ENCODE results near the gene KRT8.

KRT8 gene

DNA sequence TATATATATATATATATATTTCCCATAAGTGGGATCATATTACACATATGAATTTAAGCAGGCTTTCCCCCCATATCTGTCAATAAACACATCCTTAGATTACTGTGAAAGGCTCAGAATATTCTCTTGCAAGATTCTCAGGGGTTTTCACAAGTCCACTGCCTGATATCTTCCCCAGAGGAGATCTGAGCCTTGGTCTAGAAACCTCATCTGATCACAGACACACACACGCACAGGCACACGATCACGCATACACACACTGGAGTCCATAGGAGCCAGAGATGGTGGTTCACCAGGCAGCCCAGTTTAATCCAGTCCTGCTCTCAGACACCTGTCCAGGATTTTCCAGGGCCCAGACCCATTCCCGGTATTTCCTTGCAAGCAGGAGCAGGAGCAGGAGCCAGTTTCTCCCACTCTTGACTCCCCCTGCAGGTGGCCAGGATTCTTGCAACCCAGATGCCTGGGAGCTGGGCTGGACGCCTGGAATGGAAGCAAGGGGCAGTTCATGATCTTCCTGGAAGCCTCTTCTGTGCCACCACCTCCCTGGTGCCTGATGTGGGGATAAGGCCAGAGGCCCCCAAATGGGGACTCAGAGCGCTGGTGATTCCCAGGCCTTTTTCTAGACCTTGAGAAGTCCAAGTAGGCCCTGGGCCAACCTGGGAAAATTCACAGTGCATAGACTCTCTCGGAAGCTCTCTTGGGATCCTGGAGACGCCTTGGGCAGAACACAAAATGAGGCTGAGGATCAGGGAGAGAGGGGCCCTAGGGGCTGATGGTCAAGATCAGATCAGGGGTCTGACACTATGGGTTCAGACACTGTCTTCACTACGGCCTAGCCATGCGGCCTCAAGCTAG, 39.6 kb downstream of the KRT8 start:
- no peak overlapping the region for H3K4me3 ChIP-seq
- intact Hi-C loops (cut with DNase I; ENCODE audit: low total_unique reads) = no loop called here
- H3K27me3 ChIP-seq = no peaks in the 10 kb centered on the region
- DNase-seq = peak in 1 of 2 donors; percentile 56
- peaks cover 0 to 9% (median 0%) of the 10 kb centered on the region in 4 donors for H3K4me1 ChIP-seq
- H3K36me3 ChIP-seq = no peaks in the 10 kb centered on the region
- no peak overlapping the region for H3K27ac ChIP-seq
- TF ChIP-seq CTCF (IDR thresholded peaks at IDR 0.05) = peak; percentile 61 to 75
- no peaks in the 10 kb centered on the region for H3K9me3 ChIP-seq

GRCh38 chr12:52862023-52862422, 42.9 kb downstream of the KRT8 start:
- H3K4me1 ChIP-seq = peaks cover 0 to 7% (median 0%) of the 10 kb centered on the region in 4 donors
- no peaks in the 10 kb centered on the region for H3K27me3 ChIP-seq
- H3K36me3 ChIP-seq = no peaks in the 10 kb centered on the region
- H3K27ac ChIP-seq = no peak overlapping the region
- H3K4me3 ChIP-seq = no peak overlapping the region
- TF ChIP-seq CTCF (IDR thresholded peaks at IDR 0.05) = no peak
- DNase-seq = no peak
- no peaks in the 10 kb centered on the region for H3K9me3 ChIP-seq
- intact Hi-C loops (cut with DNase I; ENCODE audit: low total_unique reads) = loop anchor here (5.0 kb wide), 1 partner anchor 465 kb away; no protein-coding TSS in a partner anchor

DNA sequence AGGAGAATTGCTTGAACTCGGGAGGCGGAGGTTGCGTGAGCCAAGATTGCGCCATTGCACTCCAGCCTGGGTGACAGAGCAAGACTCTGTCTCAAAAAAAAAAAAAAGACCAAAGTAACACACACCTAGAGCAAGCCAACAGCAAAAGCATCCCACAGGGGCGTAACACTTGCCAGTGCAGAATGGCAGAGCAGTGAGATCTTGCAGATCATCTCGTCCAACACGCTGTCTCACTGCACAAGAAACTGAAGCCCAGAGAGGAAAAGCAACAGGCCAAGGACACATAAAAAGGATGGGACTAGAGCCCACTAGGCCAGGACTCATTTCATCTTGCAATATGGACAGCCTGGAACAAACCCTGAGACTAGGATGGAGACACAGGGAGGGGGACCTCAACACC, 43.4 kb downstream of the KRT8 start:
- Histone ChIP-seq H3K27ac (no peak overlapping the region), H3K4me3 (no peak overlapping the region), H3K4me1 (peaks cover 0 to 7% (median 0%) of the 10 kb centered on the region in 4 donors), H3K27me3 (no peaks in the 10 kb centered on the region), H3K9me3 (no peaks in the 10 kb centered on the region), H3K36me3 (no peaks in the 10 kb centered on the region)
- intact Hi-C loops (cut with DNase I; ENCODE audit: low total_unique reads) = loop anchor here (5.0 kb wide), 1 partner anchor 464 kb away; no protein-coding TSS in a partner anchor
- DNase-seq = no peak
- no peak for TF ChIP-seq CTCF (IDR thresholded peaks at IDR 0.05)

GRCh38 chr12:52860102-52860823, 44.6 kb downstream of the KRT8 start:
- no peaks in the 10 kb centered on the region for H3K9me3 ChIP-seq
- intact Hi-C loops (cut with DNase I; ENCODE audit: low total_unique reads) = loop anchor here (5.0 kb wide), 1 partner anchor 463 kb away; no protein-coding TSS in a partner anchor
- no peak overlapping the region for H3K4me3 ChIP-seq
- no peak for TF ChIP-seq CTCF (IDR thresholded peaks at IDR 0.05)
- peaks cover 0 to 7% (median 0%) of the 10 kb centered on the region in 4 donors for H3K4me1 ChIP-seq
- H3K27ac ChIP-seq = no peak overlapping the region
- H3K27me3 ChIP-seq = no peaks in the 10 kb centered on the region
- no peak for DNase-seq
- no peaks in the 10 kb centered on the region for H3K36me3 ChIP-seq

GRCh38 chr12:52857500-52857899, 47.4 kb downstream of the KRT8 start:
- no peak for DNase-seq
- H3K27me3 ChIP-seq = no peaks in the 10 kb centered on the region
- intact Hi-C loops (cut with DNase I; ENCODE audit: low total_unique reads) = no loop called here
- no peaks in the 10 kb centered on the region for H3K9me3 ChIP-seq
- no peak for TF ChIP-seq CTCF (IDR thresholded peaks at IDR 0.05)
- H3K27ac ChIP-seq = no peak overlapping the region
- no peaks in the 10 kb centered on the region for H3K36me3 ChIP-seq
- peaks cover 0 to 7% (median 0%) of the 10 kb centered on the region in 4 donors for H3K4me1 ChIP-seq
- no peak overlapping the region for H3K4me3 ChIP-seq

Measured in tibial artery (tissue), 4 donors.